ENCODE results near the gene THY1.

DNA sequence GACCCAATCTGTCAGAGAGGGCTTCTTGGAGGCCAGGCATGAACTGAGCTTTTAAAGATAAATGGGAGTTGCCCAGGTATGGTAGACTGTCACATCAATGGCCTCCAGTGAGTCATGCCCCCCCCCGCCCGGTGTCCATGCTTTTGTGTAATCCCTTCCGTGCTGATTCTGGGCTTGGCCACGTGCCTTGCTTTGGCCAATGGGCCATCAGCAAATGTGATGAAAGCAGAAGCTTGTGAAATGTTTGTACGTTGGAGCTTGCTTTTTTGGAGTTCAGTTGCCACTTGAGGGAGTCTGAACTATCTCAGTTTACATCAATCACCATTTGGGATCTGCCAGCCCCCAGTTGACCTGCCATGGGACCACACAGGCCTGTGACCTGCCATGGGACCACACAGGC, 4.3 kb upstream of the THY1 start:
- TF ChIP-seq TAF1 (IDR thresholded peaks at IDR 0.05; ENCODE audit: low read depth, low read length) (no peak), POLR2AphosphoS5 (IDR thresholded peaks at IDR 0.05; ENCODE audit: low read depth, low read length) (no peak)

Data from GM12891 (cell line).